Measurements from ENCODE around the gene ADAMTS12. TPM values are rescaled to one million over a fixed set of nuclear protein-coding genes. Genes with fewer than 3 reads are reported as not detected.

Gene ADAMTS12
- total RNA-seq, 1 donor from 2014 or later, result 10.4 TPM

DNA sequence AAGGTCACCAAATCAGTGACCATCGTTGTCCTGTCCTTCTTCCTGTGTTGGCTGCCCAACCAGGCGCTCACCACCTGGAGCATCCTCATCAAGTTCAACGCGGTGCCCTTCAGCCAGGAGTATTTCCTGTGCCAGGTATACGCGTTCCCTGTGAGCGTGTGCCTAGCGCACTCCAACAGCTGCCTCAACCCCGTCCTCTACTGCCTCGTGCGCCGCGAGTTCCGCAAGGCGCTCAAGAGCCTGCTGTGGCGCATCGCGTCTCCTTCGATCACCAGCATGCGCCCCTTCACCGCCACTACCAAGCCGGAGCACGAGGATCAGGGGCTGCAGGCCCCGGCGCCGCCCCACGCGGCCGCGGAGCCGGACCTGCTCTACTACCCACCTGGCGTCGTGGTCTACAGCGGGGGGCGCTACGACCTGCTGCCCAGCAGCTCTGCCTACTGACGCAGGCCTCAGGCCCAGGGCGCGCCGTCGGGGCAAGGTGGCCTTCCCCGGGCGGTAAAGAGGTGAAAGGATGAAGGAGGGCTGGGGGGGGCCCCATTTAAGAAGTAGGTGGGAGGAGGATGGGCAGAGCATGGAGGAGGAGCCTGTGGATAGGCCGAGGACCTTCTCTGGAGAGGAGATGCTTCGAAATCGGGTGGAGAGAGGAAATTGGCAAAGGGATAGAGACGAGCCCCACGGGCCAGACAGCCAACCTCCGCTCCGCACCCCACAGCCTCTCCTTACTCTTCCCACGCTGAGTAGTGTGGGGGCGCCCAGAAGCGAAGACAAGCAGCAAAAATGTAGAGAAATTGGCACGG is 46.1 kb upstream of the ADAMTS12 start:
- Mint-ChIP-seq H3K36me3 (ENCODE audit: low read depth) (no peaks in the 10 kb centered on the region), H3K4me1 (peaks cover 10% of the 10 kb centered on the region), H3K27me3 (ENCODE audit: low read depth) (peaks cover 67% of the 10 kb centered on the region), H3K9me3 (no peaks in the 10 kb centered on the region), H3K27ac (ENCODE audit: unreplicated experiment) (no peak overlapping the region), H3K4me3 (no peak overlapping the region)
- TF ChIP-seq, protein P1, sequence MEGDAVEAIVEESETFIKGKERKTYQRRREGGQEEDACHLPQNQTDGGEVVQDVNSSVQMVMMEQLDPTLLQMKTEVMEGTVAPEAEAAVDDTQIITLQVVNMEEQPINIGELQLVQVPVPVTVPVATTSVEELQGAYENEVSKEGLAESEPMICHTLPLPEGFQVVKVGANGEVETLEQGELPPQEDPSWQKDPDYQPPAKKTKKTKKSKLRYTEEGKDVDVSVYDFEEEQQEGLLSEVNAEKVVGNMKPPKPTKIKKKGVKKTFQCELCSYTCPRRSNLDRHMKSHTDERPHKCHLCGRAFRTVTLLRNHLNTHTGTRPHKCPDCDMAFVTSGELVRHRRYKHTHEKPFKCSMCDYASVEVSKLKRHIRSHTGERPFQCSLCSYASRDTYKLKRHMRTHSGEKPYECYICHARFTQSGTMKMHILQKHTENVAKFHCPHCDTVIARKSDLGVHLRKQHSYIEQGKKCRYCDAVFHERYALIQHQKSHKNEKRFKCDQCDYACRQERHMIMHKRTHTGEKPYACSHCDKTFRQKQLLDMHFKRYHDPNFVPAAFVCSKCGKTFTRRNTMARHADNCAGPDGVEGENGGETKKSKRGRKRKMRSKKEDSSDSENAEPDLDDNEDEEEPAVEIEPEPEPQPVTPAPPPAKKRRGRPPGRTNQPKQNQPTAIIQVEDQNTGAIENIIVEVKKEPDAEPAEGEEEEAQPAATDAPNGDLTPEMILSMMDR (conservative IDR thresholded peaks at IDR 0.05), result no peak
- DNase-seq (ENCODE audit: low read depth, low spot score), result no peak

- H3K27me3 Mint-ChIP-seq (ENCODE audit: low read depth), result peaks cover 65% of the 10 kb centered on the region
These were observed 45.4 kb upstream of the ADAMTS12 start for GRCh38 chr5:33937017-33937706.

GRCh38 chr5:33936381-33937016 is 44.7 kb upstream of the ADAMTS12 start, which contains the start of gene RXFP3:
TSS of gene RXFP3 (plus strand) at chr5:33936386. CDS start at chr5:33936741, 355 bp downstream.
- Mint-ChIP-seq H3K4me1 (peaks cover 10% of the 10 kb centered on the region), H3K9me3 (no peaks in the 10 kb centered on the region), H3K27ac (ENCODE audit: unreplicated experiment) (no peak within 1 kb of the TSS), H3K4me3 (peak within 1 kb of the TSS; percentile 87), H3K36me3 (ENCODE audit: low read depth) (no peaks in the 10 kb centered on the region), H3K27me3 (ENCODE audit: low read depth) (peaks cover 64% of the 10 kb centered on the region)
- DNase-seq (ENCODE audit: low read depth, low spot score), result no peak
- TF ChIP-seq, protein P1 (conservative IDR thresholded peaks at IDR 0.05), result no peak

More at GRCh38 chr5:33937017-33937706, 45.4 kb upstream of the ADAMTS12 start:
- Mint-ChIP-seq H3K9me3 (no peaks in the 10 kb centered on the region), H3K27ac (ENCODE audit: unreplicated experiment) (no peak overlapping the region), H3K36me3 (ENCODE audit: low read depth) (no peaks in the 10 kb centered on the region), H3K4me1 (peaks cover 10% of the 10 kb centered on the region), H3K4me3 (no peak overlapping the region)
- no peak for DNase-seq (ENCODE audit: low read depth, low spot score)
- TF ChIP-seq, protein P1 (conservative IDR thresholded peaks at IDR 0.05), result no peak

DNA sequence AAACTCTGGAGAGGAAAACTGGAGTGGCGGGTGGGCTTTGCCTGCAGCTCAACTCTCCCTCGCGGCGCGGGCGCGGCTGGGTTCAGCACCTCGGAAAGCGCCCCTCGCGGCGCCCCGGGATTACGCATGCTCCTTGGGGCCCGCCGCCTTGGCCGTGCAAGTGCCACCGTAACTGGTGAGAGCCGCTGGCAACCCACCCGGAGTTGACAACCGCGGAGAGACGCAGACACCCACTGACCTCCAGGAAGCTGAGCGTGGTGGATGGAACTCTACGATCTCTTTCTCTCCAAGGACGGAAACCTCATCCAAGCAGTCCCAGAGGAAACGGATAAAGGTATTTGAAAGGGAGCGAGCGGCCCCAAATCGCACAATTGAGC is 44.2 kb upstream of the ADAMTS12 start:
- peak overlapping the region; percentile 87 for H3K4me3 Mint-ChIP-seq
- H3K9me3 Mint-ChIP-seq, result no peaks in the 10 kb centered on the region
- H3K27me3 Mint-ChIP-seq (ENCODE audit: low read depth), result peaks cover 59% of the 10 kb centered on the region
- no peak overlapping the region for H3K27ac Mint-ChIP-seq (ENCODE audit: unreplicated experiment)
- peaks cover 10% of the 10 kb centered on the region for H3K4me1 Mint-ChIP-seq
- DNase-seq (ENCODE audit: low read depth, low spot score), result peak; percentile 86
- no peaks in the 10 kb centered on the region for H3K36me3 Mint-ChIP-seq (ENCODE audit: low read depth)
- TF ChIP-seq, protein P1 (conservative IDR thresholded peaks at IDR 0.05), result peak; percentile 53

- TF ChIP-seq, protein P1 (conservative IDR thresholded peaks at IDR 0.05), result no peak
- Mint-ChIP-seq H3K4me1 (peaks cover 10% of the 10 kb centered on the region), H3K9me3 (no peaks in the 10 kb centered on the region), H3K36me3 (ENCODE audit: low read depth) (no peaks in the 10 kb centered on the region), H3K27ac (ENCODE audit: unreplicated experiment) (no peak overlapping the region), H3K4me3 (no peak overlapping the region), H3K27me3 (ENCODE audit: low read depth) (peaks cover 42% of the 10 kb centered on the region)
- no peak for DNase-seq (ENCODE audit: low read depth, low spot score)
These were observed 42.4 kb upstream of the ADAMTS12 start for GRCh38 chr5:33934176-33934575.

Measured in neural crest cell (in vitro differentiated cells).